Measurements from ENCODE around the gene SPSB4.

Gene SPSB4

DNA sequence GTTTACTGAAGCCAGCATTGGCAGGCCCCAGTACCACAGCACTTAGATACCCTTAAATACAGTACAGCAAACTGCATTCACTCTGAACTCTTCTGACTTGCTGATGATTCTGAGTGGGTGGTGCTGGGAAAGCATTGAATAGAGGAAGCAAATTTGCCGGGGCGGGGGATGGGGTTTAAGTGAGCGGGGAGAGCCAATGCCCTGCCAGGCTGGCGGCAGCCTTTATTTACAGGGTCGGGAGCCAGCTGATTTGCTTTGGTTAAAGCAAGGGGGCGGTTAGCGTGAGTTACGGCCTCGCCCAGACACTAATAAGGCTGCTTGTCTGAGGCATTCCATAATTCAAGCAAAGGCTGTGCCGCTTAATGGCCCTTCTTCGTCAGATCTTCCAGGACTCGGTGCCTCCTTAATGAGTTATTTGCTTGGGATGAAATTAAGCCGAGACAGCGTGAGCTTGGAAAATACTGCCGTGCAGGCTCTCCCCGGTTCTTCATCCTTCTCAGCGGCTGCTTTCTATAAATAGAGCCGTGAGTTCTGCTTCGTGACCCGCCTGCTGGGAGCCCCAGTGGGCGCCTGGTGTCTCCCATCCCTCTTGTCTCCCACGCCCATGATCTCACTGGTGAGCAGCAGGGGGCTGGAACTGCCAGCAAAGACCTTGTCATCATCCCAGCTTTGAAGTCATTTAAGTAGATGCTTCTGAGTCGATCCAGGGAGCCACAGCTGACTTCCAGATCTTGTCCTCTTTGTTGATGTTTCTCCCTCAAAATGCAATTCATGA, 25.8 kb downstream of the SPSB4 start:
- no peak for DNase-seq

DNA sequence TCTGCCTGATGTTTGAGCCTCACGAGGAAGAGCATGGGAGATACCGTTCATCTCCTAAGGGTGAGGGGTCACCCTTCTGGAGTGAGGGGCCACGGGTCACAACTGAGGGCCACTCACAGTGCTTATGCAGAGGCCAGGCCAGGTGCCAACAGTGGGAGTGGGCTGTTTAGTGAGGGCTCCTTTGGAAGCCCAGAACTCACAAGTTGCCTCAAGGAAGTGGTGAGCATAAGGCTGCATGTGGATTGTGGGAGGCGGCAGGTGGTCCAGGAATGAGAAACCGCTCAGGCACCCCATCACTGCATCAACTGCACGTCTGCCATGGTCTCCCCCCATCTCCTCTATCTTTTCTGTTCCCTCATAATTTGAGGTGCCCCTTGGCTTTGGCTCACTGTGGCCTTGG, 26.5 kb downstream of the SPSB4 start:
- no peak for DNase-seq

DNA sequence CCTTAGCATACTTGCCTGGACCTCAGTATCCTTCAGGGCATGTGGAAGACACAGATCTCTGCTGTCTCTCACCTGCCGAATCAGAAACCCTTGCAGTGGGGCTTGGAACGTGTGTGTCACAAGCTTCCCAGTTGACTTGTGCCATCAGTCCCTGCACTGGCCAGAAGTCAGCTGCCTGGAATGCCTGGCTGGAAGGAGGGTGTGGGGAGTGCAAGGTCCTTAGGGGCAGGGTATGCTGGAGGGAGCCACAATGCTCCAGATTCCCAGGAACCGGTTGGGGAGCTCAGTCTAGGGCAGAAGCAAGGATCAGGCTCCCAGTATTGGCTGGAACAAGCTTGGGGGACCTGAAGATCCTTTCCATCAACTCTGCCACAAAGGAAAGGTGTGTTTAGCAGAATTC, 27.1 kb downstream of the SPSB4 start:
- DNase-seq: no peak

DNA sequence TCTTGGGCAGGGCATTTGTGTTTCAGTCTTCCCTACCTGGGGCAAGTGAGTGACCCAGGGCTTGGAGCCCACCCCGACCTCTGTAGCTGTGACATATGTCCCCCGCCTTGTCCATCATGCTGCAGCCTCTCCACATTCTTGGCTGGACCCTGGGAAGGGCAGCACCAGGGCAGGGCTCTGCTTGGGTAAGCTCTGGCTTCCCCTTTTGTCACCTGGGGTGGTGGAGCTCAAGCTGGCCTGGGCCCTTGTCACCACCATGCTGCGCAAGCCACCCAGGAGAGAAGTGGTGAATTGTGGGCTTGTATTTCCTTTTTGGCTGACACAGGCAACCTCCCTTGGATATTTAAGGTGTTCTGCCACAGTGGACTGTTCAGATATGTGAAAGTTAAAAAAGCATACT, 29.3 kb downstream of the SPSB4 start:
- no peak for DNase-seq

DNA sequence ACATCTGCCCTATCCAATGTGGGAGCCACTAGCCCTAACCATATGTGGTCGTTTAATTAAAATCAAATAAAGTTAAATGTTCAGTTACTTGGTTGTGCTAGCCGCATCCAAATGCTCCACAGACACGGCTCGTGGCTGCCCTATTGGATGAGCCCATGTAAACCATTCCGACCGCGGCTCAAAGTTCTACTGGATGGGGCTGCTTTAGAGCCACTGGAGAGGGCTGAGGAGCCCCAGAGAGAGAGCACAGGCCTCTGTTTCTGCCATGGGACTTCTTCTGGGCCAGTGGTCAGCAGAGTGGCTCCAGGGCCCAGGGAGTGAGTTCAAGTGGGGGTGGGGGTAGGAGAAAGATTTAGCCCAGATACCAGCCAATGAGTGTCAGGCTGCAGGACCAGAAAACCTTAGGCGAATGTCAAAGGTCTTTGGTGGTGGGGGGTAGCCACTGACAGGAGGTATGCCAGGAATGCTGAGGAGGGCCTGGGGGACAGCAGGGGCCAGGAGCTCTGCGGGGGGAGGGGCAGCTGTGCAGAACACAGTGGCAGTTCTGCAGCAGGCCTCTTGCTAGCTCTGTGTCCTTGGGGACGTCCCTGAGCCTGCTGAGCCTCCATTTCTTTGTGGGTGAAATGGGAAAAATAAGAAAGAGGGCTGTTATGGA, 30.1 kb downstream of the SPSB4 start:
- no peak for DNase-seq

DNA sequence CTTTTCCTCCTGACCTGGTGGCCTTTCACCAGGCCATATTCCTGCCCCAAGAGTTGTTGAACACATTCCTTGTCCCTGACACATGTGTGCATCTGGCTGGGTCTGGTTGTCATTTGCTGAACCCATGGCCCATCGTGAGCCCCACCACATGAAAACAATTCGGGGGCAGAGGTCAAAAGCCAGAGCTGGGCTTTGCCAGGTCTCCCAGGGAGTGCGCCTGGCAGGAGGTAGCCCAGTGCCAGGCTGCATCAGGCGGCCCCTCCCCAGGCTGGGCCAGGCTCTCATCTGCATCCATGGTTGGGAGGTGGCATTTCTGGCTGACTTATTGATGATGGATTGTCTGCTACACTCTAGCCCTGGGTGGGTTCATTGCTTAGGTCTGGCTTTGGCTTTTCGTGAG, 30.9 kb downstream of the SPSB4 start:
- no peak for DNase-seq

DNA sequence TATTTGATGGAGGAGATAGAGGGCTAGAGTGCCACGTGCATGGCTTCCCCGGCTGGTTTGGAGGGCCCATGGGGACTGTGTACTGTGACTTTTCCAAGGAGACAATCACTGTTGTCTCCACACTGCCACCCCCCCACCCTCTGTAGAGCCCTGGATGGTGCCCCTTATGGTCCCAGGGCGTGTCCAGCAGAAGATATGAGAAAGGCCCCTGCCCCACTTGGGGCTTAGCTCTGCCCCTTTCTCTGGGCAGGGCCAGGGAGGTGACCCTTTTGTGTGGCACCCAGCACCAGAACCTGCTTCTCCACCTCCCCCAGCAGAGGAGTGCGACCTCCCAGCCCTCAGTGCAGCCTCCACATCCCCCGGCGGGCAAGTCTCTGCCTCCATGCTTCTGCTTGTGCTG, 32.1 kb downstream of the SPSB4 start:
- DNase-seq: no peak

DNA sequence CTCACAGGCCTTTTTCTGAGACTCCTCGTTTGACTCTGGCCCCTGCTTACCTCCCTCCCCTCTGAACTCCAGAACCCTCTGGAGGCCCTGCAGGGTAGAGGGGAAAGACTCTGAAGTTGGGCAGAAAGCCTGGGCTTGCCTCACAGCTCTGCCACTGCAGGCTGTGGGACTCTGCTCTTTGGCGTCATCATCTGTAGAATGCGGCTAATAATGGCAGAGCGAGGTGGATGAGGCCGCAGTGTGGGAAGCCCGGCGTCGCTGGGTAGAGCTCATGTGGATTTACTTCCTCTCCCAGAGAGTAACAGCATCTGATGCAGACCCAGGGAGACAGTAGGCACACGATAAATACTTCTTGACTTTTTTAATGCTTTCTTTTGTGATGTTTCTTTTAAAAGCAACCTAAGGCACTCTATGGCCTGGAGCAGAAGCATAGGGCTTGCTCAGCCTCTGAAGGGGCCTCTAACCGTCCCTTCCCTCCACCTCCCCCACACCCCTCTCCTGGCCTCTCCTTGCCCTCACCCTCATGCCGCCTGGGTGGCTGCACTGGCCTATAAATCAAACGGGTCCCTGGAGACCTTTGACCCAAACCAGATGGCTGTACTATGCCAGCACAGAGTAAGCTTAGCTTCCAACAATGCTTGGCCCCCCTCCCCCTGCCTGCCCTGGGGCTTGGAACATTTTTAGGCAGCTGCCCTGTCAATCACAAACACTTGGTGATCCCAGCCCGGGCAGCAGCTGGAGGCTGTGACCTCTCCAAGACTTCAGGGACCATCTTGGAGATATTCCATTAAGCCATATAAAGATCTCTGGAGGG, 32.9 kb downstream of the SPSB4 start:
- DNase-seq: no peak

DNA sequence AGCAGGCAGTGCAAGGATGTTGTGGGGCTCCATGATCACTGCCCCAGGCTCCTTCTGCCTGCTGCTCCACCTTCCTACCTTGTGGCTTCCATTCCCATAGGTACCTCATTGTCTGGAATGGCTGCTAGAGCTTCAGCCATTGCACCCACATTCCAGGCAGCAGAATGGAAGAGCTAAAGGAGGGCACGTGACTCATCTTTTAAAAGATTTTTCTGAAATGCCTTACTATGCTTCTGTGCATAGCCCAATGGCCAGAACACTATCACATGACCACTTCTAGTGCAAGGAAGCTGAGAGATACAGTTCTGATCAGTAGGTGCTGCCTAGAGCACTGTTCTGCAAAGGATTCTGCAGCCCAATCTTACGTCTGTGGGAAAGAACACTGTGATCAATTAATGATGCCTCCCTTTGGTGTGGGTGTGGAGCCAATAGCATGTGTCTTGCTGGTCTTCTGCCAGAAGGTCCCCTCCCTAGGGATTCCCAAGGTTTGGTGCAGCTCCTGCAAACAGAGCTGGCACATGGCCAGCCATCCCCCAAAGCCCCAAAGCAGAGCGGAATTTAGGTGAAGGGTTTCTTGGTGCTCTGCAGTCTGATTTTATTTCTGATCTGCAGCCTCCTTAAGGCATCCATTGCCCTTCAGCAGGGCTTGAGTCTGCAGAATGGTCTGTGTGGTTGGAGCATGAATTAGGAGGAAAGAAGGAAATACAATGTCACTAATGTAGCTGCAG, 34.4 kb downstream of the SPSB4 start:
- DNase-seq: no peak

DNA sequence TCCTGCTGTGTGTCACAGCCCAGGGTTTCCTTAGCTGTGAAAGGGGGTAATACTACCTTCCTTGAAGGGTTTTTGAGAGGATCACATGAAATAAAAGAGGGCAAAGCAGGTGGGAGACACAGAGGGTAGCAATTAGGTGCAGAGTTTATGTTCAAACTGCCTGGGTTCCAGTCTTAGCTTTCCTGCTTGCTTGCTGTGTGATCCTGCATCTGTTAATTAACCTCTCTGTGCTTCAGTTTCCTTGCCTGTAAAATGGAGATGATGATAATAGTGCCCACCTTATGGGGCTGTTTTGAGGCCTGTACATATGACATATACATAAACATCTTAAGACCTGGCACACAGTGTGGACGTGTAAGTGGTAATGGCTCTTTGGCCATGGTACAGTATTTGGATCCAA, 35.0 kb downstream of the SPSB4 start:
- no peak for DNase-seq

DNA sequence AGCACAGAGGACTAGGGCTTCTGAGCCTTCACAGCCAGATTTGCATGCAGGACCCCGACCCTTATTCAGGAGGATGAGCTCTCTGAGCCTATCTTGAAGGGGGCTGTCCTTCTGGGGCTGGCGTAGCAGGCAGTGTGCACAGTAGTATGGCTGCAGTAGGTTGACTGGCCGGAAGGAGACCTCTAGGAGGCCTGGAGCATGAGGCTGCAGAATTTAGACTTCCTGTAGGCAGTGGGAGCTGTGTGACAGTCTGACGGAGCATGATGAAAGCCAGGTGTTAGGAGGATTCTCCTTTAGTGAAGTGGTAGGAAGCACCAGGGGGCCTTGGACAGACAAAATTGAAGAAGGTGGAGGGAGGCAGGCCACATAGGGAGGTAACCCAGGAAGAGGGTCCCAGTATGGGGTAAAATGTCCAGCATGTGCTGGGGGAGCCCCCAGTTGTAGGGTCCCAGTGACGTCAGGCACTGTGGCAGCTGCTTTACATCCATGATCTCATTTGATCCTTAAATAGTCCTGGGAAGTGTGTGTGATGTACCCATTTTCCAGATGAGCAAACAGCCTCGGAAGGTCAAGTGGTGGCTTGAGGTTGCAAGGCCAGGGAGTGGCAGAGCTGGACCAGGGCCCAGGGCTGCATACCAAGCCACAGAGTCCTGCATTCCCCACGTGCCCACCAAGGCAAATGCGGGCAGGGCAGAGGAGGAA, 36.1 kb downstream of the SPSB4 start:
- DNase-seq: no peak

DNA sequence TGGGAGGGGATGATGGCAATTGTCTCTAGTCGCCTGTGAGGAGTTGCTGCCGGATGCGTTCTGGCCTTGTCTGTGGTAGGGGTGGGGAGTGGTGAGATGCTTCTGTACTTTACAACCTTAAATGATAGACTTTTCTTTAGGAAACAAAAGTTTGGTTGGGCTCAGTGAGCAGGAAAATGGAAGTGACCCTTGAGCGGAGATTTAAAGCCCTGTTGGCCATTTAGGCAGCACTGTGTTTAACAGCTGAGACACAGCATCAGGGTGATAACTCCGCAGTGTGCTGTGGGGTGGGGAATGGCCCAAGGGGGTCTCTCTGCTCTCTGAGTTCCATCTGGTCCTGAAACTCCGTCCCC, 36.6 kb downstream of the SPSB4 start:
- no peak for DNase-seq

DNA sequence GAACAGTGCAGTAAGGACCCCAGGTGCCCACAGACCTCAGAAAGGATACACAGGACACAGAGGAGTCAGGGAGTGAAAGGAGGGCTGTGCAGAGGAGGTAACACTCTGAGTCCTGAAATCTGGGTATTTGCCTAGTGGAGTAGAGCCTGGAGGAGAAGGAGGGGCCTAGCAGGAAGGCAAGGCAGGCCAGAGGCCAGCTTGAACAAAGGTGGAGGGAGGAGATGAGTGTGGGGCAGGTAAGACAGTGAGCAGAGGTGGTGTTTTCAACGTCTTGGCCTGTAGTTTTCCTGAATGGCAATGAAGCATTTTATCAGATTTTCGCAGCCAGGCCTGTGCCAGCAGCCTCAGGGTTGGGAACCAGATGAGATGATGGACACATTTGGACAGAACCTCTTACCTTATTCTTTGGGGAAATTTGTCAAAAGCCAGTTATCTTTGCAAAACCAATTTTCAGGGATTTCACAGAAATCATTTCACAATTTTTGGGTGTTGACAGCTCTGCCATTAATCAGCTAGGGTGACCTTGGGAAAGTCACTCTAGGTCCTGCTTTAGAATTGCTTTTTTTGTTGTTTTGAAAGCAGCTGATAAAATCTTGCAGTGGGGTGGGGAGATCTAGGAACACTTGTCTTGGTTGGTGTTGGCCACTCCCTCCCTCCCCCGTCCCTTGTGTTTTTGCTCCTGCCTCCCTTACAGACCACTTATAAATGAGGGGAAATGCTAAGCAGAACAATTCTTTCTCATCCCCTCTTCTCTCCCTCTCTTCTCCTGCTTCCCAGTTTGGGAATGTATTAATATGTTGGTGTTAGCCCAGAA, 38.4 kb downstream of the SPSB4 start:
- no peak for DNase-seq

DNA sequence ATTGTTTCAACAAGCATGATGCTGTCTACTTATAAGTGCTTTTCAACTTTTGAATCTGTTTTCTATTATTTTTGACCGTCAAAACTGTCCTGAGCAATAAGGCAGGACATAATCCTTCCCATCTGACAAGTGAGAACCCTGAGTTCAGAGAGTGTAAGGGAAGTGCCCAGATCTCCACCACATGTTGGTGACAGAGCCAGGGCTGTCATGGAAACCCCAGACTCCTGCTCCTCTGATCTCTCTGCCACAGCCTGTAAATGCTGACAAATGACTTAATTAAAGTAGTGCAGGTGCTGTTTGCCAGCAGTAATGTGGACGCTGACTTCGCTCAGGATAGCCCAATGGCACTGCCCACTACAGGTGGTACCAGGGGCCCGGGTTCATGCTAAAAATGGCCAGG, 40.3 kb downstream of the SPSB4 start:
- no peak for DNase-seq

DNA sequence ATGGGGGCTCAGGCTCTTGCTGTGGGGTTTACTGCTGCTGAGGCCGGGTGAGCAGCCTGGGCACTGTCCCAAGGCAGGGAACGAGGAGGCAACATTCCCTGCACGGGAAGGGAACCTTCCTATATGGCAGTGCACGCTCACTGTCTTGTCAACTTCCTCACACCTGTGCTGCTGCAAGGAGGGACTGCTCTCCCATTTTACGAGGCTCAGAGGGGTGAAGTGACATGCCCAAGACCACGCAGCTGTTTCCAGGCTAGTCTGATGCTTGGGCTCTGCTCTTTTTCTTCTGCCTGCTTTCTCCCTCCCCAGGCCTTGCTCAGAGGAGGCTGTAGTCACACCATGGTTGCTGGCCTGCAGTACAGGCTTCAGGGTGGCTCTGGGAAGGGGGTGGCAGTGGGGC, 41.5 kb downstream of the SPSB4 start:
- no peak for DNase-seq

DNA sequence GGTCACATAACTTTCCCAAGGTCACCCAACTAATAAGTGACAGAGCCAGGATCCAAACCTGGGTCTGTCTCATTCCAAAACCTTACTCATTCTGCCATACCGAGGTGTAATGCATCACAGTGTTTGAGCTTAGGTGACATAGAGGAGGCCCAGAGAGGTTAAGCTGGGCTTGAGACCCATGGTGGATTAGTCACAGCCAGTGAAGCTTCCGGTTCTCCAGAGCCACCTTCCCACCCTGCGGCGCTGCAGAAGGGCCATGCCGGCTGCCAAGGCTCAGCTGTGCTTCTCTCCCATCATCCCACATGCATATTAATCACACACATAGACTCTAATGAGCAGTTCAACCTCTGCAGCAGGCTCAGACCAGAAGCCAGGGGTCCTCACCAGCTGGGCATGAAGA, 42.2 kb downstream of the SPSB4 start:
- DNase-seq: no peak

DNA sequence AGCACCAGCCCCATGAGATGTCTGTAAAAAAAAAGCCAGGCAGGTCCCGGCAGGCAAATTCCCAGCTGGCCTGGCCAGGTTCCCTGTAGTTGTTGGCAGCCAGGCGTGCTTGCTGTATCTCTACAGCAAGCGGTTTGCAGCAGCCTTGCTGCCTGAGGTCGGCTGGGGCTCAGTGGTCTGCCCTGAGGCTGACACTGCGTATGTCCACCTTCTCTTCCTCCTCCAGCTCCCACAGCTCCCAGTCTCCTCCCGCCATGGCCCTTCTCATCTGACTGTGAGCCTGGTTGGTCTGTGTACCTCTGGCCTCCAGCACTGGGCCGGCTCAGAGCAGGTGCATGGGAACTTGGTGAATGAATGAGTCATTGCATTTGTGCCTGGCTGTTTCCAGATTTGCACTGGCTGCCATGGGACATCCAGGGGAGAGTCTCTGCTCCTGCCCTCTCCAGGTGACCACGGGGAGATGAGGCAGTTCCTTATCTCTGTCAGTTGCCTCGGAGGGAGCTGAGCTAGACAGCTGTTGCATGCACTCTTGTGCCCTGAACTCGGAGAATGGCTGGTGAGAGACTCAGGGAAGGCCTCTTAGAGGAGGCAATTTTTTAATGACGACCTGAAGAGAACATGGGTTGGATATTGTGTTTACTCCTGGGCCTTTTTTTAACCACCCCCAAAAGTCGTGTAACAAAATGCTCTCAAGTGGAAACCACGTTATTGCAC, 43.0 kb downstream of the SPSB4 start:
- DNase-seq: no peak

DNA sequence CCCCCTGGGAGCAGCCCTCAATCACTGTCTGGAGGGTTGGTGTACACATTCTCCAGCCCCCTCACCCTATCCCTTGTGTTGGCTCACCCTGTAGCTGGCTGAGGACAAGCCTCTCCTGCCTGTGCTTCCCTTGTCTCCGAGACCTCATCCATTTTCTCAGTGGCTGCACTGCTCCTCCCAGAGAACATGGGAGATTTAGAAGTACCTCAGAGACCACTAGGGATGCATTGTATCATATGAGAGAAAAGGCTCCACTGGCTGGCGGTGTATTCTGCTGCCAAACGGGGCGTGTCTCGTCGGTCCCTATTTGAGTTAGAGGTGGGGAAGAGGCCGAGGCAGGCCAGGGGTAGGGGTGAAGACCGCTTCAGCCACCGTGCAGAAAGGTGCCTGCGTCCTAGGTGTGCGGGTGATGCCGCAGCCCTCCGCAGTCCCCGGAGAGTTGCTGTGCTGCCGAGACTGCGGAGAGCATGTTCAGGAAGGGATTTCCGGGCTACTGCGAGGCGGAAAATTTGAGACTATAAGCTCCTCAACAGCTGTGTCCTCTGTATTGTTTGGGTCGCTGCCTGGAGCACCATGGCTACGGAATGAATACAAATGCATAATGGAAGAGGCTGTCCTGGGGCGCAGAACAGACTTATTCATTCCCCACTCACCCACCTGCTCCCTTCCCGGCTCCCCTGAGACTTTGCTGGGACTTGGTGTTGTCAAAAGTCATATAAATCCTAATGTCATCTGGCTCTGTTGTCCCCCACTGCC, 43.8 kb downstream of the SPSB4 start:
- DNase-seq: no peak

DNA sequence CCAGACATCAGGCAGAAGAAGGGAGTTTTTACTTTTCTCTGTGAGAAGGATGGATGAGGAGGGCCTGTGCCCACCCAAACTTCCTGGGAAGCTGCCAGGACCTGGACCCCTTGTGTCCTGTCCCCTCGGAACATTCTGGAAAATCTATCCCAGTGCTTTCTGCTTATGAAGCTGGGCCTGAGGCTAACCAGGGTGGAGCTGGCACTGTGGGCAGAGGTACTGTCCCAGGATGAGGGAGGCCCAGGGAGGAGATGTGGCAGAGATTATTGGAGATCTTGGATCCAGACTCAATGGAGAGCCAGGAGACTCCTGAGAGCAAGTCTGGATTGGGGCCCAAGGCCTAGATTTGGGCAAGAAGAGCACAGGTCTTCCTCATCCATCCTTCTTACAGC, 44.4 kb downstream of the SPSB4 start:
- no peak for DNase-seq

DNA sequence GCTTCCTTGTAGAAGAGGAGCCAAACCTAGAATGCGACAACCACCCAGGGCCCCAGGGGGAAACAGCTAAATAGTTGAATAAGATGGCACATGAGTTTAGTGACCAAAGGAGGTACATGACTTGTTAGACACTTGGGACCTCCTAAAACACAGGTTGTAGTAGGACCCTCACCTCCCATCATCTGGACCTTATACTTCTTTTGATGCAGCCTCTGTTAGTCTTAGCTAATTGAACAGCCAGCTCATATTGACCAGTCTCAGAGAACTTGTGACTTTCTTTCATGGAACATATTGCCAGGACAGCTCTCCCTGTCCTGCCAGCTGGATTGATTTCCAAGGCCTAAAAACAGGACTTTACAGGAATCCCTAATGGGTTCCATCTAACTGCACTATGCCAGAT, 45.0 kb downstream of the SPSB4 start:
- DNase-seq: no peak
